ENCODE results near the gene SRGAP3. TPM values are rescaled to one million over a fixed set of nuclear protein-coding genes. Genes with fewer than 3 reads are reported as not detected.

SRGAP3 gene
- total RNA-seq, 1 donor from 2014 or later, result 10.1 TPM

DNA sequence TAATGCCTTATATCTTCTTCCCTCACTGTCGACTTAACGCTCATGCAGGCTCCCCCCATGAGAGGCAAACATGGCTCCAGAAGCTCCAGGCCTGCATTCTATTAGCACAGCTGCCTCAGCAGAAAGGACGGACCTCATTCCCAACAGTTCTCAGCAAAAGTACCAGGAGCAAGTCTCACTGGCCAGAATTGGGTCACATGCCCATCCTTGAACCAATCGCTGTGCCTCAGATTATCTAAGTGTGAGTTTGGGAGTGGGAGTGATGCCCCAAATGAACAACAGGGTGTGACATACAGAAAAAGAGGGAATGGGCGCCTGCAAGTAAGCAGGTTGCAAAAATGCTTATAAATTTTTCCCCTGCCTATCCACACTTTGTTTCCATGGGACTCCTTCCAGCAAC, 281.9 kb downstream of the SRGAP3 start:
- intact Hi-C loops (cut with DNase I), result loop anchor here (10.0 kb wide), 1 partner anchor 303 kb away; no protein-coding TSS in a partner anchor
- DNase-seq (ENCODE audit: low spot score), result no peak

DNA sequence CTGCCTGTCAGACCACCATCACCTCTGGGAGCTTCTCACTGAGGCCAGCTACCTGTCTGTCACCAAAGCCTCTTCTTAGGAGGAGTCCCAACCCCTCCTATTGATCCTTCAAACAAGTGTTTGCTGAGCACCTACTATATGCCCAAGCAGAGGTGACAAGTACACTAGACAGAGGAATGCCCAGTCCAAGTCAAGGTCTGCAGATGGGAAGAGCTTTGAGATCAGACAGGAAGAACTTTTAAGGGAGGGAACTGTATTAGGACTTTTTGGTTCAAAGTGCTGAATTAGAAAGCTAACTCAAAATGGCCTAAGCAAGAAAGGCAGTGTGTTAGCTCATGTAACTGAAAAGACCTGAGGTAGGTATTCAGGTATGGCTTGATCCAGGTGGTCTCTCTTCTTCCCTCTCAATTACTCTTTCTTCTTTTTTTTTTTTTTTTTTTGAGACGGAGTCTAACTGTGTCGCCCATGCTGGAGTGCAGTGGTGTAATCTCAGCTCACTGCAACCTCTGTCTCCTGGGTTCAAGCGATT, 282.6 kb downstream of the SRGAP3 start:
- DNase-seq (ENCODE audit: low spot score), result no peak
- intact Hi-C loops (cut with DNase I), result loop anchor here (10.0 kb wide), 1 partner anchor 302 kb away; no protein-coding TSS in a partner anchor

DNA sequence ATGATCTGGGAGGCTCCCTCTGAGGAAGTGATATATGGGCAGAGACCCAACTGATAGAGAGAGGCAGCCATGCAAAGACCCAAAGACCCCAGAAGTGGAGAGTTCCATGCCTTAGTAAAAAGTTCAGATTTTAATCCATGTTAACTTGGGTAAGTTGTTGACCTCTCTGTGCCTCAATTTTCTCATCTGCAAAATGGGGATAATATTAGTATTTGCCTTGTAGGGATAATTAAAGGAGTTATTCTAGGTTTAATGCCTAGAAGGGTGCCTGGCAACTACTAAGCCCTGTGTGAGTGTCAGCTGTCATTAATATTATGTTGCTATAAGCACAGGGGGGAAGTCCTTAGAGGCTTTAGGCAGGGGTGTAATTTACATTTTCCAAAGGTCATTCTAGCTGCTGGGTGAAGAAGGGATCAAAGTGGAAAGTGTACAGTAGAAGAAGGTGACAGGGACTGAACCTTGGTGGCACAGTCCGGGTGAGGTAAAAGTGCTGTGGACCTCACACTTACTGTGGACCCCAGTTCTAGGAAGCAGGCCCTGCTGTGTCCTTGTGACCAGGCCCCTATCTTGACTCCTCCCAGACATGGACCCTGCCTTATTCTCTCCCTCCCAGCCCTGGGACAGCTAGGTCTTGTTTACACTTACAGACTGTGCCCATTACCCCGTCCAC, 283.2 kb downstream of the SRGAP3 start:
- intact Hi-C loops (cut with DNase I), result loop anchor here (10.0 kb wide), 1 partner anchor 301 kb away; no protein-coding TSS in a partner anchor
- DNase-seq (ENCODE audit: low spot score), result no peak

DNA sequence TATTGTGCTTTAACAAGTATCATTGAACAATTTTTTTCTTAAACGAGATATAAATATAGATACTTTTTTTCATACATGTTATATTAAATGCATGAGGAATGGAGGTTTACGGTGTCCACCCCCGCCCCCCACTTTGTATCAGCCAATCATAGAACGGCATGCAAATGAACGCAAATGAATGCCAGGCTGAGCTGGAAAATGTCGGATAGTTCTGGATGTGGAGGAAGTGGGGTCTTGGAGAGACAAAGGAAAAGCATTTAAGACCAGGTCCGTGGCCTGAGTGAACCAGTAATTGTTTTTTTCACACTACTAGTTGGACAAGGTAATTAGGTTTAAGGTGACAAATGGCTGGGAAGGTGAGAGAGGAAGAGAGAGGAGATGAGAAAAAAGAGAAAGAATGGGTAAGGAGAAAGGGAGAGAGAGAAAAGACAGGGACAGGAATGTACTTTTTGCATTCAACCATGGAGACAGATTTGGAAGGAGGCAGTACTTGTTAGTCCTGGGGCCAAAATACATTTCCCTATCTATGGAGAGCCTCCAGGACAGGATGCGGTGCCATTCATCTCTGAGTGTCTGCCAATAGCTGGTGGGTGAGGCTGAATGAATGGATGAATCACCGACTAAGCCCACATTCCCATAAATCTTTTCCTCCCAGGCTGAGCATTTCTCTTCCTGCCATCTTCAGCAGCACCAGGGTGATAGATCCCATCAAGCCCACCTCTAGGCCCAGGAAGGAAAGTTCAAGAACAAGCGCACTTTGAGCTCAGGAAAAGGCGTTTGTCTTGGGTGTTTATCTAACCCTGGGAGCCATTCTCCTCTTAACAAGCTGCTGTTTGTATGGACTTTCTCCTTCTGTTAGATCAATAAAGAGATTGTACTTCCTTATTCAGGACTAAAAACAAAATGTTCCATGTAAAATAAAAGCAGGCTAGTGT, 284.7 kb downstream of the SRGAP3 start:
- intact Hi-C loops (cut with DNase I), result loop anchor here (10.0 kb wide), 1 partner anchor 300 kb away; no protein-coding TSS in a partner anchor
- DNase-seq (ENCODE audit: low spot score), result no peak

DNA sequence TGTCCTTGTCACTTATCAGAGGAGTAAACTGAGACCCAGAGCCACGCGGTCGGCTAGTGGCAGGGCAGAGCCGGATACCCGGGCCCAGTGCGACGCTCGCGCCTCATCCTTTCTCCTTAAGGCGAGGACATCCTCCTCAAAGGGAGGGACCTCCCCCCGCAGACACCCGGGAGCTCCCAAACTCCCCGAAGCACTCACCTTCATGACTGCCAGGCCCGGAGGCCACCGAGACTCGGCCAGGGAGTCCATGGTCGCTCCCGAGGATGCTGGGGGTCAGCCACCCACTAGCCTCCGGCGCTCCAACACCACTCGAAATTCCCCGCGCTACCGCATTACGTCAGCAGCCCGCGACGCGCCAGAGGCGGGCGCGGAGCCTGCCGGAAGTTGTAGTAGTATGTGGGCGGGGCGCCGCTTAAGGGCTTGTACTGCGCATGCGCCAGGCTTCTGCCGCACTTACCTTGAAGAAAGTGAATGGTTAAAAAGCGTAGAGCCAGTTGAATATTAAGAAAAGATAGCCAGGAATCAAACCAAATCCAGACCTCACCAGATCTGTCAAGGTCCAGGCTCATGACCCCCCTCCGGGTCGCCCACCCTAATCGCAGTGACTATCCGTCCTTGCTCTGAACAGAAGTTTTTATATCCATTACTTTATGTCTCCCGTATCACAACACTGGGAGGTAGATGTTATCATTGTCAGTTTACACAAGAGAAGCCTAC, 286.2 kb downstream of the SRGAP3 start, which contains the start of gene RAD18:
RAD18 (minus strand) TSS at position 336 of the 717 bp plus-strand sequence; CDS start at position 249, 87 bp downstream.
- intact Hi-C loops (cut with DNase I), result loop anchor here (10.0 kb wide), 1 partner anchor 298 kb away; no protein-coding TSS in a partner anchor
- DNase-seq (ENCODE audit: low spot score), result peak; percentile 94

DNA sequence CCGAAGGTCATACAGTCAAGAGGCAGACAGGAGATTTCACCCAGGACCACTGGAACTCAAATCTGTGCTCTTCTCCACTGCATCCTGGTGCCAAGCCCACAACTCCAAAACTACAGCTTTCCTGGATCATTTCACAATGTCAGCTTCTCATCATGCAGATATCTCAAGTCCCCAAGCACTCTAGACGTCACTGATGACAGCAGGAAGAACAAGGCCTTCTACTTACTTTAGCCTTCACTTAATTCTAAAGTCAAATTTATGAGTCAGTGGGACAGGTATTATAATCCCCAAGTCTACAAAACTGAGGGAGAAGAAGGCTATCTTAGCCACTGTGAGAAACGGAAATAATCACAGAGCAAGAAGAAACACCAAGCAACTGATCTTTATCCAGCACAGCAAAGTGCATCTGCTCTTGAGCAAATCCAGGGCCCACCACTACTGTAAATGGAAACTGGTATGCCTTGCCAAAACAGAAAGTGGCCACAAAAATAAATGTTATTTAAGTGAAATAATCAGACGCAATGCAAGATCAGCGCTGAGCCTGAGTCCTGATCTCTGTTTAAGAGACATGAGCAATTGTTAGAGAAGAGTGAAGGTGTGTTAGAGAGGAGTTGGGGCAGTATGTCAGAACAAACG, 287.1 kb downstream of the SRGAP3 start:
- intact Hi-C loops (cut with DNase I), result loop anchor here (10.0 kb wide), 1 partner anchor 298 kb away; no protein-coding TSS in a partner anchor
- DNase-seq (ENCODE audit: low spot score), result no peak

DNA sequence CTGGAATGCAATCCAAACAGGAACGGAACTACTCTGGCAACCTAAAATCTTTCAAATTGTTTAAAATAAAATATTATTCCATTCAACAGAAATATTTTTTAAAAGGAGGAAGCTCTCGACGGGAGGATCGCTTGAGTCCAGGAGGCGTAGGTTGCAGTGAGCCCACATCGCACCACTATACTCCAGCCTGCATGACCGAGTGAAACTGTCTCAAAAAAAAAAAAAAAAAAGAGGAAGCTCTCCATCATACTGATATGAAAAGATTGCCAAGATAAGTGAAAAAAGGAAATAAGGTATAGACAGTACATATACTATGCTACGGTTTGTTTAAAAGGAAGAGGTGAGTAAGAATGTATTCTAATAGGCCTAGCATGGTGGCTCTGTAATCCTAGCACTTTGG, 289.8 kb downstream of the SRGAP3 start:
- no peak for DNase-seq (ENCODE audit: low spot score)
- intact Hi-C loops (cut with DNase I), result loop anchor here (10.0 kb wide), 2 partner anchors 195 to 295 kb away; partner anchors contain the start of gene OXTR

DNA sequence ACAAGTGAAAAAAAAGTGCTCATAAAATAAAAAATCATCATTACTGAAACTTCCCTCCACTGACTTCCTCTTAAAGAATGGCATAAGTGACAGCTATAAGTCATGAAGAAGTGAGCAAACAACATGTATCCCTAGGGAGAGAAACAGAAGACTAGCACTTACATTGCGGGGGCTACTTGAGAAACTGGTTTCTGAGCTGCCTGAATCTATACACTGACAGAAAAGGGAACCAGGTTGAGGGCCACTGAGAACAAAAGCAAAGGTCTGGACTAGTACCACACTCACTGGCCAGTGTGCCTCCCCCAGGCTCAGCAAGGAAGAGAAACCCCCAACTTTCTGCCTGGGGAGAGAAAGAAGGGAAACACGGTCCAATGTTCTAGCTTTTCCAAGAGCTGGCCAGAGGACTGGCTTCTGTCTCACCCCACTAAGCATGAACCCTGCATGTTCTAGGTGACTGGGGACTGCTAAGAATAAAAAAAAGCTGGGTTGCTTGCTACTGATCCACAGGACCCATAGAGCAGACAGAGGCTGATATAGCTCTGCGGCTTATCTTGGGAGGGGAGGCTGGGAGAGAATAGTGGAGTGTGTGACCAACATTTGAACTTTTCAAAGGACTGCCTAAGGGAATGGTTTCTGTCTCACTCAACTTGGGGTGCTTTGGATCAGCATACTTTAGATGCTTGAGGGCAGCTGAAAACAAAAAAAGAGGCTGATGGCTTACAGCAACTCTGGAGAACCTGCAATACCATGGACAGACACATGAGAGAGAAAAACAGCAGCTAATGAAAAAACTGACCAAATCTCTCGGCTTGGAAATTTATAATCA, 294.3 kb downstream of the SRGAP3 start:
- DNase-seq (ENCODE audit: low spot score), result no peak
- intact Hi-C loops (cut with DNase I), result loop anchor here (10.0 kb wide), 1 partner anchor 190 kb away; the partner anchor contains the start of gene OXTR

DNA sequence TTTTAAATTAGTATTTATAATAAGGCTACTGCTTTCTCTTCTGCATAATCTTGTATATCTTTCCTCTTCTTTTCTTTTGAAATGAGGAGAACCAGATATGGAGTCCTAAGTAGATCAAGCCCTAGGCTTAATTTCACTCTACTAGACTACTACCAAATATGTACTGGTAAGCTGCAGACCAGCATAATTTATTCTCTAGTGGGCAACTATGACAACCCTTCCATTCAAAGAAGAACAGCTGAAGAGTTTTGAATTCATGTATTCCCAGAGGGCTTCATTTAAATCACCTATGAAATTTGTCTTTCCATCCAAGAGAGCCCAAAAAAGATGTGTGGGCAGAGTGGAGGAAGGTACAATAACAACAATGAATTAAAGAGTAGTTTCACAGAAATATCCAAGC, 296.1 kb downstream of the SRGAP3 start:
- DNase-seq (ENCODE audit: low spot score), result no peak
- intact Hi-C loops (cut with DNase I), result loop anchor here (10.0 kb wide), 1 partner anchor 189 kb away; the partner anchor contains the start of gene OXTR

DNA sequence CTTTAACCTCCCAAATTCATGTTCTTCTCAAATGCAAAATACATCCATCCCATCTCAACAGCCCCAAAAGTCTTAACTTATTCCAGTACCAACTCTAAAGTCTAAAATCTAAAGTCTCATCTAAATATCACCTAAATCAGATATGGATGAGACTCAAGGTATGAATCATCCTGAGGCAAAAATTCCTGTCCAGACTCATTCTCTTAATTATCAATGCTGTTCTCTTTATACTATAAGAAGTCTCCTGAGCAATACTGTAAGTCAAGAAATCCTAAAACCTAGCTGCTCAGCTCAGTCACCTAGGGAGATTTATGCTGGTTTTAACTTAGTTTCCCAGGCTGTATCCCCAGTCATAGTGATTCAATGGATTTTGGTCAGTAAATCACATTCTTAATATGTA, 297.3 kb downstream of the SRGAP3 start:
- intact Hi-C loops (cut with DNase I), result loop anchor here (10.0 kb wide), 1 partner anchor 187 kb away; the partner anchor contains the start of gene OXTR
- DNase-seq (ENCODE audit: low spot score), result no peak

DNA sequence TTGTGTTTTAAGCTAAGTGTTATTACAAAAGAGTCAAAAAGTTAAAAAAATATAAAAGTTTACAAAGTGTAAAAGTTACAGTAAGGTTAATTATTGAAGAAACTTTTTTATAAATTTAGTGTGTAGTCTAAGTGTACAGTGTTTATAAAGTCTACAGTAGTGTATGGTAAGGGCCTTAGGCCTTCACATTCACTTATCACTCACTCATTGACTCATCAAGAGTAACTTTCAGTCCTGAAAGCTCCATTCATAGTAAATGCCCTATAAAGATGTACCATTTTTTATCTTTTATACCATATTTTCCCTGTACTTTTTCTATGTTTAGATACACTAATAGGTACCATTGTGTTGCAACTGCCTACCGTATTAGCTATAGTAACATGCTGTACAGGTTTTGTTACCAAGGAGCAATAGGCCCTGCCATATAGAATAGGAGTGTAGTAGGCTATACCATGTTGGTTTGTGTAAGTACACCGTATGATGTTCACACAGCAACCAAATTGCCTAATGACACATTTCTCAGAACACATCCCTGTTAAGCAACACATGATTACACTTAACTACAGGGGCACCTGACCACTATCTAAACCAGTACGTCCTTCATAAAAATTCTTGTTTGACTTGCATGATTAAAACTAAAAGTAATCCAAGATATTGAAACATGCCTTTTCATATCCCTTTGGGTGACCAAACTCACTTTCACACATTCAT, 303.4 kb downstream of the SRGAP3 start:
- intact Hi-C loops (cut with DNase I), result no loop called here

DNA sequence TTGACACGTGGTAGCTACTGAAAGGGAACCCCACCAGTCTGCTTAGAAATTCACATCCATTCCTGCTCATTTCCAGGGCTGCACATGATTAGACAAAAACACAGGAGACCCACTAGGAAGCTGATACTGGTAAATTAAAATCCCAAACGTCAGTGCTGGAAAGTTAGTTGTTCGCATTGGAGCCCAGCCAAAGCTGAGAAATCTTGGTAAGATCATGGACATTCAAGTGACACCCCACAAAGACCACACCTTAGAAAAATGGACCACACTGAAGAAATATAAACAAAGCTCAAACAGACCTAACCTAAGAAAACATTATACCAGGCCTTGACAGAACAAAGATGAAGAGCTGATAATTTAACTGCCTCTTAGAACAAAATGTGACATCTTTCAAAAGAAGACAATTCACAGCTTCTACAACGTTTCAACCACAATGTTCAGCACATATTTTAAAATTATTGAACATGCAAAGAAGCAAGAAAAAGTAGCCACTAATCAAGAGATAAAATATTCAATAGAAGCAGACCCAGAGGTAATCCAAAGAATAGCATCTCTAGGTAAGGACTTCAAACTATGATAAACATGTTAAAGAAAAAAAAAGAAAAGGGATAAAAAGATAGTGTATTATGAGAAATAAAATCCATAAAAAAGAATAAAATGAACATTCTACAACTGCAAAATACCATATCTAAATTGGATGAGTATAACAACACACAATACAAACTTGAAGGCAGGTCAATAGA, 306.5 kb downstream of the SRGAP3 start:
- DNase-seq (ENCODE audit: low spot score), result no peak
- intact Hi-C loops (cut with DNase I), result no loop called here

More for the DNA sequence above, 303.4 kb downstream of the SRGAP3 start:
- DNase-seq (ENCODE audit: low spot score), result no peak

DNA sequence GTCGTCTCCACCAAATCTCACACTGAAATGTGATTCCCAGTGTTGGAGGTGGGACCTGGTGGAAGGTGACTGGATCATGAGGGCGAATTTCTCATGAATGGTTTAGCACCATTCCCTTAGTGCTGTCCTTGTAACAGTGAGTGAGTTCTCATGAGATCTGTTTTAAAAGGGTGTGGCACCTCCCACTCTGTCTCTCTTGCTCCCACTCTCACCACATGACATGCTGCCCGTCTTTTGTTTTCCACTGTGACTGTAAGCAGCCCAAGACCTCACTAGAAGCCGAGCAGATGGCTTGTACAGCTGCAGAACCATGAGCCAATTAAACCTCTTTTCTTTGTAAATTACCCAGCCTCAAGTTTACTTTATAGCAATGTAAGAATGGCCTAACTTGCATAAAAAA, 307.3 kb downstream of the SRGAP3 start:
- intact Hi-C loops (cut with DNase I), result no loop called here
- no peak for DNase-seq (ENCODE audit: low spot score)

DNA sequence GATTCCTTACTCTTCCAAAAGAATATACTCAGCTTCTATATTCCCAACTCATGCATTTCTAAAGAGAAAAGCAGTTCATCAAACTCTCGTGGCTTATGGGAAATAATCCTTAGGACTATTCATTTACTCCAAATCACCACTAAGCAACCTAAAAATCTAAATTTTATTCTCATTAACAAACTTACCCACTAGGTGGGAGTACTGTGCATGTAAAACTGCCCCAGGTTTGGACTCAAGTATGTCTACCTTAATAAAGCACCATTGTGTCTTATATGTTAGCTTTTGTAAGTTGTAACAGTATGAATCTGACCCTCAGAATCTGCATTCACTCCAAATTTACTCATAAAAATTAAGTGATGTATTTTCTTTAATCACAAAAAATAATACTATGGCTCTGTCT, 311.4 kb downstream of the SRGAP3 start:
- intact Hi-C loops (cut with DNase I), result no loop called here

DNA sequence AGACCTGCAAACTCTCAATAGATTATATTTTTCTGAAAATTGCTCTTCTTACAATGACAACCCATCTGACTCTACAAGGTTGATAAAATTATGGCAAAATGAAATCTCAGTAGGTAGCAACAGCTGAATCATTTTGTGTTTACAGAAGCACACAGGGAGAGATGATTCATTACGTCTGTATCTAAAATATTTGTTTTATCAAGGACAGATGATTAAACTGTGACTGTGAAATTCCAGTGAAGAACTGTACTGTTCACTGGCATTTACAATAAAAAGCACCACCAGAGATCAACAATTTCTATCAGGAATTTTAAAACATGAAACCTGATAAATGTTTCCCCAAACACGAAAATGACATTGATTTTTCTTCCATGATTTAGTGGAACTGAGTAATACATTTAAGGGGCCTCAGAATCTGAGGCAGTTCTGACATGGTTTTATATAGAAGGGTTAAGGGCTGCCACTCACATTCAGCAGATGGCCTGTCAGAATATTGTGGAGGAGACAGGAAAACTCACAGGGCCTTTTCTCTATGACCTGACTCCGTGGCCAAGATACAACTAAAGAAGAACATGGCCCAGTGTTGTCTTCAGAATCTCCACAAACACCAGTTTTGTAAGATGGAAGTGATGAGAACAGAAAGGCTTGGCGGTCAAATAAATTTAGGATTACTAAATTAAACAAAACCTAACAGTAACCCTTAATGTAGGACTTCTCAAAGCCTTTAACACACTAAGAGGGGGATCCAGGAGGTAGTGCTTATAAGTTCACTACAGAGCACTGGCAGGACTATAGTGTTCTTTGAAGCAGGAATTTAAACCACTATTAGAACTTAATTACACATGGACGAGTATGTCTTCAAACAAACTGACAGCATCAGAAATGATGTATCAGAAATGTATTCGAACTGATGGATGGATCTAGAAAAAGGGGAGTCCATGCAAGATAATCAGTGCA, 312.1 kb downstream of the SRGAP3 start:
- intact Hi-C loops (cut with DNase I), result no loop called here
- no peak for DNase-seq (ENCODE audit: low spot score)

More for the DNA sequence above, 311.4 kb downstream of the SRGAP3 start:
- DNase-seq (ENCODE audit: low spot score), result no peak
